GM18861 (cell line): ENCODE results near the gene SLC35F3.

ENCODE experiments used
- ATAC-seq: cut with Tn5 transposase; IDR thresholded peaks from one replicate; pipeline ENCODE4 v1.9.1; 2021; ENCODE audit not compliant: unreplicated experiment

SLC35F3 gene

DNA sequence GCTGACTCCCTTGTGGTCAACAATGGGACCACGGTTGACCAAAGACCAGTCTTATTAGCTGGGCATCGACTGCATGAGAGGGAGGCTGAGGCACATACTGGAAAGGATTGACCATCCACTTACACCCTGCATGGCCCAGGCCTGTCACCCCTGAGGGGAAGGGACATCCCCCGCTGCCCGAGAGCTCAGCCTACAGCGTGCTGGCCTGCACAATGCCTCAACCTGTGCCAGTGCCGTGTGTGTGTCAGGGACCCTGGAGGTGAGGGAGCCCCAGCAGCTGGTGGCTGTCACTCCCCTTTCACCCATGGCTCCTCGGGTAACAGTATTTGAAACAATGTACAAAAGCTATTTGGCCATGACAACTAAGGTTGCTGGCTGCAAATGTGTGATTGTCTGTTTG, 67.3 kb downstream of the SLC35F3 start:
- ATAC-seq, result no peak

DNA sequence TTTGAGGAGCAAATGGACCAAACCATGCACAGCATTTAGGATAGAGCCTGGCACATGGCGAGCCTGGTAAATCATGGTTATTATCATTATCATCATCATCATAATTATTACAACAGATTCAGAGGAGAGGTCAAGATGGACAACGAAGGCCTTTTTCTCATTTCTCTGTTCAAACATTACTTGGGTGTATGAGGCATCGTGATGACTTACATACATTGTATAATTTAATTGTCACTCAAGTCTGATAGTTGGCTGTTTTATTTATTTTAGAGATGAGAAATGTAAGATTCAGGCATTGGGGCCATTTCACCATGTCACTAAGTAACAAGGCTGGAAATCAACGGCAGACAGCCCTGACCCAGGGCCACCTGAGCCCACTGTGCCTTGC, 68.1 kb downstream of the SLC35F3 start:
- ATAC-seq, result no peak

DNA sequence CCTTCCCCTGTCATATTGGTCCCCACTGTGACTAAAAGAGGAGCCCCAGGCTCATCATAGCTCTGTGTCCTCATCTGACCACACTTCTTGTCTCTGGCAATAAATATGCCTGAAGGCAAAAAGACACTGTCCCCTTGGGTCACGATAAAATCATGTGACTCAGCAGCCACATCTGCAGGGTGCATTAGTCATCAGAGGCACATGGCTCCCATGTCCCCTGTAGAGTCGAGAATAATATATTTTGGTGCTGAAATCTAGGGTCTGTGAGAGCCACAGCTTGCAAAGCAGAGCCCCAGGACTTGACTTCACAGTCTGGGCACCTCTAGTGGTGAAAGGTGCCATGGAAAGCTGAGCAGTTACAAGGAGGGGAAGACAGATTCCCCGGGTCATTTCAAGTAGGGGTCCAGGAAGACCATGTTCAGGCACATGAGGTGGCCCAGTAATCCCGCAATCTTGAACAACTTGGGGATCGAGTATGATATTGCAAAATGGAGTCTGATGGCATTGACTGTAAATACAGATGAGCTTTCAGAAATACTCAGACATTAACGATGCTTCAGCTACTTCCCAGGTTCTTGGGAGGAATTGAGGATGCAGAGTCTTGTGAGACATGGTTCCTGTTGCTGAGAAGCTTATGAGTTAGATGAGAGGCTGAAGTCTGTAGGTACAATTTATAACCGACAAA, 68.6 kb downstream of the SLC35F3 start:
- no peak for ATAC-seq

DNA sequence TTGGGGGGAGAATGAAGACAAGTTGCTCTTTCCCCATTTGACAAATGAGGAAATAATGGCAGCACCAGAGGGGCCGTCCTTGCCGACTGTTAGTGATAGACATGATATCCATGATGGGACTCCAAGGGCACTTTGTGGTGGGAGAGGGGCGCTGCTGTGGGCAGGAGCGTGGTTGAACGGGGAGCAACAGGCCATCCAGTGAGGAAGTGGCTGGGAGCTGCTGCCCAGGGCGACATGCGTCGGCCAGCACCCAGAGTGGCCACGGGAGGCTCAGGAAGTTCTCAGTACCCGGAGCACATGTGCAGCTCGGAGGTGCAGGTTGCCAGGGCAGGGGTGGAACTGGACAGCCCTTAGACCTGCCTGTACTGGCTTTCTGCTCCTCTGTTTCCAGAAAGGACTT, 71.0 kb downstream of the SLC35F3 start:
- ATAC-seq, result no peak

DNA sequence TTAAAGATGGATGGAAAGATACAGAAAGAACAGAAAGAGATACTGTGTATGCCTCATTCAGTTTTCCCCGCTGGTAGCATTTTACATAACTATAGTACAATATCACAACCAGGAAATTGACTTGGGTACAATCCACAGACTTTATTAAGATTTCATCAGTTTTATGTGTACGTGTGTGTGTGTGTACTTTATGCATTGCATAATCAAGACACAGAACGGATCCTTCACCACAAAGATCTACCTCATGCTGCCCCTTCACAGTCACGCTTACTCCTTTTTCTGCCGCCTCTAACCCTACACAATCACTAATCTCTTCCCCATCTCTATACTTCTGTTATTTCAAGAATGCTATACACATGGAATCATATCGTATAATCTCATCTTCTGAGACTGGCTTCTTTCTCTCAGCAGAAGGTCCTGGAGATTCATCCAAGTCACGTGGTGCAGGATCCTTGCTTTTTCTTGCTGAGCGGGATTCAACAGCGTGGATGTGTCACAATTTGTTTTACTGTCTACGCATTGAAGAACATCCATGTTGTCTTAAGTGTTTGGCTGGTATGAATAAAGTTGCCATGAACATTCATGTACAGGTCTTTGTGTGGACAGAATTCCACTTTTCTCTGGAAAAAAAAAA, 76.7 kb downstream of the SLC35F3 start:
- ATAC-seq, result no peak

DNA sequence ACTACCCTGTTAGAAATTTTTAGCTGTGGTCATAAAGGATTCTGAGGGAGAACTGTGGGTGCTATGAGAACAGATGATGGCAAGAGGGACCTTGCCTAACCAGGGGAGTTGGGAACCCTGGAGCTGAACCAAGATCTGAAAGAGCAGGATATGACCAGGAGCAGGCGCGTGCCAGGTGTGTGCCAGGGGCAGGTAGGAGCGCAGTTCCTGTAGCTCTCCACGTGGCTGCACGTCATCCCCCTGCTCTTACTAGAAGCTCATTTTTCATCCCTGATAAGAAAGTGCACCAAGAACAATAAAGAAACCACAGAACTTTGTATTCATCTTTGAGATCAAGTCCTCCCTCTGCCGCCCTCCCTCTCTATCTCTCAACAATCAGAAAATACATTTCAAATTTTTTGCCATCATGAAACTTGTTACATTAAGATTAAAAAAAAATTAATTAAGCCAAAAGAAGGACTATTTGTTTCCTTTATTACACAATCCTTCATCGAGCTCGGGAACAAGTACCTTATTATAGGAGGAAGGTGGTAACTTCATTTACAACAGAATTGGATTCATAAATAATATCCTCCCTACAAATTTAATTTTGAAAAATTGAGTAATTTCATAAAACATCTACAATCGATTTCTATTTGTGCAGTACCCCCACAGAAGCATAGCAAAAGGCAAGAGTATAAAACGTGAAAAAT, 78.5 kb downstream of the SLC35F3 start:
- ATAC-seq, result no peak

DNA sequence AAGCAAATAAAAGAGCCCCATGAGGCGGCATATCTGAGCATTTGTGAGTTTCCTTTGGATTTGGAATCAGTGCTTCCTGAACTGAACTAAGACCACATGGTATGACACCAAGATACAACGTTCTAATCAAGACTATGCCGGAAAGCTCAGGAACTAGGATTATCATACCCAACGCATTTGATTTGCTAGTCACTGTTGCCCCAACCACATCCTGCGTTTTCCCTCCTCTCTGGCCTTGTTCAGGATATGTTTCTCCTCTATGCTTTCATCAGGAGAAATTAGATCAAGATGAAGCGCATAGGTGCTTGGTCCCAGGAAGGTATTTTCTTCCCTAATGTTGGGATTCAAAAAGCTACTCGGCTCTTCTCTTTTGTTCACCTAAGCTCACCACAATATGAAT, 79.3 kb downstream of the SLC35F3 start:
- no peak for ATAC-seq

DNA sequence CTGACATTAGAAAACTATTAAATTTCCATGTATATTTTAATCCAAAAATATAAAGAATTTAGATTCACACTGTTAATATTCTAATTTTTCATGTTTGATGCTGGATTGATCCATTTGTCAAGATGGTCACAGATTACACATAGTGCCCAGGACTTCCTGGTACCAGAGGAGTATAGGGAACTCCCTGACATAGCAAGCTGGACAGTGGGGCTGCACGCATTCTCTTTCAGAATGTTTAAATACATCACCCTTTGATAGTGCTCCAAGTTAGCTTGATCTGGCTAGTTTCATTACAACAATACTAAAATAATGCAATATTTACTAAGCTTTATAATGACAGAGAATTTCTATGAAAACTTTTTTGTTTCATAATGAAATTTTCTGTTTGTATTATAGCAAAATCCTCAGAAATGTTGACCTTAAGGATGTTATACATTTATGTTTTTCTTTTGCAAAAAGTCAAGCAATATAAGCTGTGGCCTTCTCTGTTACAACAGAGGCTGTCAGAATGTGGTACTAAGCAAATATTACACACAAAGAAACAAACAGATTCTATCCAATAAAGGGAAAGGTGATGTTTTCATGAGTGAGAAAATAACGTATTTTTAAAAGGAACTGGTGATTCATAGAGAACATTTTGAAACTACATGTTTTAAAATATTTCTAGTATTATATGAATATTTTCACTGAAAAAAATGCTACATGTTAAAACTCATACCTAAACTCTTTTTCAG, 84.7 kb downstream of the SLC35F3 start:
- ATAC-seq, result no peak

DNA sequence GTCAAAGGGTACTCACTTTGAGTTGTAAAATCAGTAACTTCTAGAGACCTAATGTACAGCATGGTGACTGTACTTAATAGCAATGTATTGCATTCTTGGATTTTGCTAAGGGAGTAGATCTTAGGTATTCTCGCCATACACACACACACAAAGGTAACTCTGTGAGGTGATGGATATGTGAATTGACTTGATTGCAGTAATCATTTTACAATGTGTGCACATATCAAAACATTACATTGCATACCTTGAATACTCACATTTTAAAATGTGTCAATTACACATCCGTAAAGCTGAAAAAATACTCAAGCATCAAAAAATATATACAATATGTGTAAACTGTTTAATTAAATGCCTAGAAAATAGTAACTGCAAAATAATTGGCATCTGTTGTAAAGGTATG, 86.0 kb downstream of the SLC35F3 start:
- no peak for ATAC-seq

DNA sequence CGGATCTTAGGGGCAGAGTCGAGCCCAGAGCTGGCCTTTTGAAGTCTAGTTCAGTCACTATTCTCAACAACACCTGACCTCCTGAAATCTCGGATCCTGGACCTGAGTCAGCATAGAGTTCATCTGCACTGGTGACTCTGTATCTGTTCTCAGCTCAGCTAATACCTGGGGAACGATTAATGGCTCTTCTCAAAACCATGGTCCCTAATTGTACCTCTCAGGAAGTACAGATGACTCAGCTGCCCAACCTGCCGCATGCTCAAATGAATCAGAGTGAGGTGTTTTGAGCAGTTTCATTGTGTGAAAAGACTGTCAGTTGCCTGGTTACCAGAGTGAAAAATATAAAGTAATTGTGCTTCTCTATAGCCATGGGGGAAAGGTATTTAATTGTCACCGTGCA, 89.2 kb downstream of the SLC35F3 start:
- no peak for ATAC-seq

DNA sequence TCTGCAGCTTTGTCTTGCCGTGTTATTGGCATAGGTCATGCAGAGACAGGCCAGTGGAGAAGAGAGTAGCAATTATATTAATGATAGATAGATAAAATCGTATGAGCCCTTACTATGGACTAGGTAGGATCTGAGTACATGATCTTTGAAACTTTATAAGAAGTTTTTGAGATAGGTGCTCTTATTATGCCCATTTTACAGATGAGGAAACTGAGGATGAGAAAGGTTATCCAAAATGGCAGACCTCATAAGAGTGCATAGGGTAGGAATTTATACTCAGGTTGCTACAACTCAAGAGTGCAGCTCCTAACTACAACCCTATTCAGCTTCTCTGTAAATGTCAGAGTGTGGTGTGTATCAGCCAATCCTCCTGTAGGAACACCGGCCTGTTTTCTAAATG, 89.6 kb downstream of the SLC35F3 start:
- ATAC-seq, result no peak

DNA sequence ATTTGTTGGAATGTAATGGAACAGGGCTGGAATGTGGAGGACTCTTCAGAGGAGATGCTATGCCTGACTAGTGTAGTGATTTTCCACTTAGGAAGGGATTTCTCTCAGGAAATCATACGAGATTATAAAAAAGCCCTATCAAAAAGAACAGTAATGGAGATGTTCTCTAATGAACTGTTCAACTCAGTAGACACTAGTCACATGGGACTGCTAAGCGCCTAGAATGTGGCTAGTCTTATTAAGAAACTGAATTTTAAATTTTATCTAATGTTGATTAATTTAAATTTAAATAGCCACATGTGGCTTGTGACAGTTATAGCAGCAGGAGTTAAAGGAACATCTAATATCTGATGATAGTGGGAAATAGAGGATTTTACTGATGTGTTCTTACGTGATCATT, 94.0 kb downstream of the SLC35F3 start:
- ATAC-seq, result no peak

DNA sequence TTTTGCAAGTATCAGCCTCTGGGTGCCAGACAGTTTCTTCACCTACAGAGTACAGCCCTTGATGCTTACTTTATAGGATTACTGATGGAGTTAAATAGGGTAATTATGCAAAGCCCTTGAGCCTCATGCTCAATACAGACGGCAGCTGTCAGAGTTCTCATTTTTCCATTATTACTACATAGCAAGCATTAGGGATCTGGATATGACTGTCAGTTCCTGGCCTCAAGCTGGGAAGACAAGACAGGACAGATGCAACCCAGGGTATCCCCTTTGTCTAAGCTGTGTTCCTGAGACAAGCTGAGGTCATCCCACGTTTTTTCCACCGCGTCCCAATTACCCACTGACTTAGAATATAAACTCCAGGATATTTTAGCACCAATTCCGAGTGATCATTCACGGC, 94.4 kb downstream of the SLC35F3 start:
- ATAC-seq, result no peak

DNA sequence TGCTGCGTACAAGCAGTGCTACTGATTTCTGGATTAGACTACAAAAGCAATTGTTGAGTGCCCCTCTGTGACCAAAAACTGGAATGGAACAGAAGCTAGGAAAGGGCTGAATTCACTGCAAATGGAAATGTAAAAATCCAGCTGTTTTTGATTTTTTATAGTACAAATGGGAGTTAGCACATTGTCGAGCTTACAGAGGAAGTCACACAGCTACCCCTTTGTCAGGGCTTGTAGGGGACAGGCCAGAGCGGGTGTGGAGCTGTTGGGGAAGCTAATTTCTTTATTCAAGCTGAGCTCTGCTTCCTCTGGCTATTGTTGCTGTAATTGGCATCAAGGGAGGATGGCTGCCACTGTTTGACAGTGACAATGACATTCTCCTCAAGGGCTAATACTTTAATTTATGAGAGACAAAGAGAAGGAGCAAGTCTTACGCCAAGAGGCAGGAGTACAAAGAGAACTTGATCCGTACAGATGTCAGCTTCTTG, 96.1 kb downstream of the SLC35F3 start:
- ATAC-seq, result no peak

DNA sequence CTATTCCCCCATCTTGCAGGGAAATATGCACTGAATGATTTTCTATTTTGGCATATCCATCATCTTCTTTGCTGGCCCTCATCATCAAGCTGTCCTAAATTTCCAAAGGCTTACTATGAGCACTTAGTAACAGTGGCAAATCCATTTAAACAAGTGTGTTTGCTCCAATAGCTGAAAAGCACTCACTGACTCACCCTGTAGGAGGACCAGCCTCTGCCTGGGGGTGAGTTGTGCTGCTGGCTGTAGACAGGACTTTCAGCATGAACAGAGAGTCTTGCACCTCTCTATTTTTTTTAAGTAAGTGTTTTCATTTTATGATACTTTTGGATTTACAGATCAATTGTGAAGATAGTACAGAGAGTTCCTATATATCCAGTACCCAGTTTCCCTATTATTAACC, 97.3 kb downstream of the SLC35F3 start:
- ATAC-seq, result no peak

DNA sequence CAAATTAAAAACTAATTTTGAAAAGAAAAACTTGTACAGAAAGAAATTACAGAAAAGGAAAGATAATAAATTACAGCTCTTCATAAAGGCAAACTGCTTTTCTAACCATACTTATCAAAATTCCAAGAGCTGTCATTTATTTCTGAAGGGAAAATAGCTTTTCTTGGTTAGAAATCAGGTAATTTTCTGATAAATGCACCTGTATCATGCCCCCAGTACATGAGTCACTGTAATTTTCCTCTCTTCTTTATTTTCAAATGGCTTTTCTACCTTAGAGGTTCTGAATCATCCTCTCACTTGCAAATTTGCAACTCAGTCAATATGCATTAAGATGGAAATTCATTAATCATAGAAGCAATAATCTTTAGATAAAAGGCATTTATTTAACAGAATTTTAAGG, 100.1 kb downstream of the SLC35F3 start:
- ATAC-seq, result no peak

DNA sequence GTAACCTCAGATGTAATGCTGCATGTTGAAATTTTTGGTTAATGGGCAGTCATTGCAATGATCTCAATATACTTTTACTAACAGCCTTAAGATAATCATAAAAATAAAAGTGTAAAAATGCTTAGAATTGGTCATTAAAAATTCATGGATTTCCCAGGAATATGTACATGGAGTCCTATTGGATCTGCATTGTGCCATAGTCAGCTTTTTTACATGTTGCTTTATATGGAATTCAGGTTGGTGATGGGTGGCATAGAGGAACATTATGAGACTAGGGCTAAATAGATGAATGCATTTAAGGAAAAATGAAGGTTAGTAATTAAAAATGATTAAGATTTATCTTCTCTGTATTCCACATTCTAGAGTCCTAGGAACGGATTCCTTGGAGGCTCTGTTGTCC, 103.2 kb downstream of the SLC35F3 start:
- ATAC-seq, result no peak

DNA sequence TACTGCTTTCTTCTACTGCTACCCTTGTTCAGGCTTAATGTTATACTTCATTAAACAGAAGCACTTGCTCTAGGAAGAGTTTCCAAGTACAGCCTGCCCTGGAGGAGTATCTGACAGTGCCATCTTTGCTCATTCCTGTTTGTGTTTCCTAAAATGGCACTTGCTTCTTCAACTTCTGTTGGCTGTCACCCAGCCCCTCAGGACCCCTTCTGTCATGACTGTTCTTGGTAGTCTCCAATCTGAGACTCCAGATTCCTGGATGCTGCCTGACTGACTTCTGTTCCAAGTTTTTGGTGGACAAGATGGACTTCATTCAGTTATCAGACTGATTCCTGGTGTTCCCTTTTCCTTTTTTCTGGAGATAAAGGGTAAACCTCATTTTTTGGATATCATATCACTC, 104.1 kb downstream of the SLC35F3 start:
- no peak for ATAC-seq

DNA sequence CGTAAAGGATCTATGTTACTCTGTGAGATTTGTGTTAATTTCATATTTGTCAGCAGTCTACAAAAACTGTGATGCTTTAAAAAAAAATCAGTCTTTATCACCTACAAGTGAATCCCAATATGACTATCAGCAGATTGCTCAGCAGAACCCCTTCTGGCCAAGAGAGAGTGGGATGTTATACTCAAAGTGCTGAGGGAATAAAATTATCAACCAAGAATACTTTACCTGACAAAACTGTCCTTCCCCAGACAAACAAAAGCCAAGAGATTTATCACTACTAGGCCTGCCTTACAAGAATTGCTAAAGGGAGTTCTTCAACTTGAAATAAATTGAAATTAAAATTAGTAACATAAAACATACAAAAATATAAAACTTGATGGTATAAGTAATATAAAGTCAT, 105.2 kb downstream of the SLC35F3 start:
- ATAC-seq, result no peak

DNA sequence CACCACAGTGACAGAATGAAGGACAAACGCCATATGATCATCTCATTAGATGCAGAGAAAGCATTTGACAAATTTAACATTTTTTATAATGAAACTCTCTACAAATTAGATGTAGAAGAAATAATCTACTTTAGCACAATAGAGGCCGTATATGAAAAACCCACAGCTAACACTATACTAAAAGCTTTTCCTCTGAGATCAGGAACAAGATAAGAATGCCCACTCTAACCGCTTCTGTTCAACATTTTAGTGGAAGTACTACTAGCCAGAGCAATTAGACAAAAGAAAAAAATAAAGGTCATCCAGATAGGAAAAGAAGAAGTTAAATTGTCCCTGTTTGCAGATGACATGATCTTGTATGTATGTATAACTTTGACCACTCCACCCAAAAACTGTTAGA, 109.7 kb downstream of the SLC35F3 start:
- ATAC-seq, result no peak

DNA sequence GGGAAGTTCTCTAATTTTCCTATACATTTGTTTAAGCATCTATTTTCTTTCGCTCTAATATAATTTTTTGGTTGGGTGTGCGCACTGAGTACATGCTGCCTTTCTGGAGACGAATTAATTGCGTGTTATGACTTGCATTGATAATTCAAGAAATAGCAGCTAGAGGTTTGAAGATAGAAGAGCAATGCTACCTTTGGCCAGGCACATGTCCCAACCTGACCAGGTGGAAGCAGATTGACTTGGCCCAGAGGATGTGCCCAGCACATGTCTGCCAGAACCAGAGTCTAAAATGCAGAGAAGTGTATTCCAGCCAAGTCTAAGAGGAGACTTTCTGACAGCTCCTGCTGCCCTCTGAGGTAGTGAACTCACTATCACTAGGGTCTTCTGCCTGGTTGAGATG, 114.3 kb downstream of the SLC35F3 start:
- ATAC-seq, result no peak

DNA sequence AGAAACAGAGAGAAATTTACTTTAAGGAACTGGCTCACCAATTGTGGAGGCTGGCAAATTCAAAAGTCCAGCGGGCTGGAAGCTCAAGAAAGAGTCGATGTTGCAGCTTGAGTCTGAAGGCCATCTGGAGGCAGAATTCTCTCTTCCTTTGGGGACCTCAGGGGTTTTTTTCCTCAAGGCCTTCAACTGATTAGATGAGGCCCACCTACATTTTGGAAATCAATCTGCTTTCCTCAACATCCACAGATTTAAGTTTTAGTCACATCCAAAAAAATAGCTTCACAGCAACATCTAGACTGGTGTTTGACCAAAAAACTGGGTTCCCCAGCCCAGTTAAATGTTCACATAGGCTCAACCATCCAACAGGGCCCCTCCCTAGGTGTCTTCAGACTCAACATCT, 114.9 kb downstream of the SLC35F3 start:
- ATAC-seq, result no peak
